ENCODE data around the gene VEPH1. TPM values are rescaled to one million over a fixed set of nuclear protein-coding genes. Genes with fewer than 3 reads are reported as not detected.

Gene VEPH1
- total and polyA plus RNA-seq, 9 of the 15 experiments (the other 6 are each of a cell fraction or from before 2014, with no cell fraction given), result 4.5 to 15.6 (median 5.8) TPM

GRCh38 chr3:157535667-157536066 is 32.5 kb upstream of the VEPH1 start:
- no peaks in the 10 kb centered on the region for H4K20me1 ChIP-seq (replicated peaks; ENCODE audit: control insufficient read depth, insufficient read depth, low read length)
- peak; percentile 78 for TF ChIP-seq ZNF354B (CRISPR knock-in tag; IDR thresholded peaks at IDR 0.05)
- peak; percentile 96 for TF ChIP-seq ZNF507 (tag; conservative IDR thresholded peaks at IDR 0.05)
- TF ChIP-seq NCOA2 (IDR thresholded peaks at IDR 0.05; ENCODE audit: partially characterized antibody in 2 of 2), result peak in 1 of 2 experiments; percentile 15
- TF ChIP-seq BRD9 (IDR thresholded peaks at IDR 0.05; ENCODE audit: low read depth, partially characterized antibody), result no peak
- peak; percentile 24 for TF ChIP-seq RBM25 (IDR thresholded peaks at IDR 0.05; ENCODE audit: low read depth, low read length, severe bottlenecking)
- no peak overlapping the region for H2AFZ ChIP-seq (ENCODE audit: low read depth, low read length)
- ChIA-PET POLR2A (no interaction called here), CTCF (ENCODE audit: low intra/inter-chr PET ratio) (no interaction called here)
- FAIRE-seq (no peak), DNase-seq (ENCODE audit: extremely low read depth in 1 of 4, low spot score in 3 of 4) (no peak), ATAC-seq (no peak)
- H3K9me3 ChIP-seq (replicated peaks; ENCODE audit: control insufficient read depth, insufficient read depth, low read depth, low read length), result no peaks in the 10 kb centered on the region
- no peak overlapping the region for H3K27ac ChIP-seq (ENCODE audit: extremely low read depth, low read depth, low read length)
- no peaks in the 10 kb centered on the region for H3K79me2 ChIP-seq (ENCODE audit: control insufficient read depth, insufficient read depth, low read length)
- BruUV-seq (replicated peaks), result no TSS peak
- no peak overlapping the region for H3K4me2 ChIP-seq (ENCODE audit: insufficient read depth, low read length)
- intact Hi-C loops (cut with micrococcal nuclease), result loop anchor here (10.0 kb wide), 1 partner anchor 1259 kb away; no protein-coding TSS in a partner anchor
- no peaks in the 10 kb centered on the region for H3K9me1 ChIP-seq (ENCODE audit: control insufficient read depth, insufficient read depth, low read length)
- in situ Hi-C loops (cut with MboI), result no loop called here
- H3K4me1 ChIP-seq (replicated peaks in 1 of 2; ENCODE audit: control insufficient read depth in 2 of 2, insufficient read depth in 2 of 2, low read length in 2 of 2), result peaks cover 0 to 33% of the 10 kb centered on the region in 2 experiments; a peak in 4 of 5 replicates
- no peak overlapping the region for H3K9ac ChIP-seq (ENCODE audit: insufficient read depth in 1 of 2, low read depth in 2 of 2, low read length in 2 of 2)
- H3K27me3 ChIP-seq (ENCODE audit: control insufficient read depth in 2 of 2, insufficient read depth in 2 of 2, low read length in 2 of 2), result no peaks in the 10 kb centered on the region
- H3K36me3 ChIP-seq (ENCODE audit: control insufficient read depth, insufficient read depth, low read length), result no peaks in the 10 kb centered on the region
- WGBS (ENCODE audit: insufficient coverage, low coverage, missing lambda C conversion rate), result 74% methylated on average over 3 of the region's 3 CpGs
- H3K4me3 ChIP-seq, result no peak overlapping the region

- no peak for FAIRE-seq
- no peak overlapping the region for H3K4me3 ChIP-seq
- ATAC-seq, result peak; percentile 76
- H3K9me1 ChIP-seq (ENCODE audit: control insufficient read depth, insufficient read depth, low read length), result no peaks in the 10 kb centered on the region
- peak overlapping the region; percentile 49; the same call in 1 of the 2 replicates for H2AFZ ChIP-seq (ENCODE audit: low read depth, low read length)
- intact Hi-C loops (cut with micrococcal nuclease), result loop anchor here (10.0 kb wide), 1 partner anchor 1260 kb away; no protein-coding TSS in a partner anchor
- H3K36me3 ChIP-seq (ENCODE audit: control insufficient read depth, insufficient read depth, low read length), result no peaks in the 10 kb centered on the region
- H3K79me2 ChIP-seq (ENCODE audit: control insufficient read depth, insufficient read depth, low read length), result no peaks in the 10 kb centered on the region
- POLR2A ChIA-PET, result interaction anchor here (2.4 kb wide), 1 partner anchor 38 kb away, joined by 8 read pairs; no protein-coding TSS in a partner anchor
- no peaks in the 10 kb centered on the region for H3K9me3 ChIP-seq (replicated peaks; ENCODE audit: control insufficient read depth, insufficient read depth, low read depth, low read length)
- no peaks in the 10 kb centered on the region for H4K20me1 ChIP-seq (replicated peaks; ENCODE audit: control insufficient read depth, insufficient read depth, low read length)
- DNase-seq (ENCODE audit: extremely low read depth in 1 of 4, low spot score in 3 of 4), result peak; percentile 20 to 72 (median 42)
- H3K27ac ChIP-seq (ENCODE audit: extremely low read depth, low read depth, low read length), result peak overlapping the region; percentile 51; the same call in 2 of the 3 replicates
- no TSS peak for BruUV-seq (replicated peaks)
- H3K27me3 ChIP-seq (ENCODE audit: control insufficient read depth in 2 of 2, insufficient read depth in 2 of 2, low read length in 2 of 2), result no peaks in the 10 kb centered on the region
- in situ Hi-C loops (cut with MboI), result no loop called here
- CTCF ChIA-PET (ENCODE audit: low intra/inter-chr PET ratio), result interaction anchor here (4.7 kb wide), 1 partner anchor 37 kb away, joined by 21 read pairs; no protein-coding TSS in a partner anchor
- H3K4me2 ChIP-seq (ENCODE audit: insufficient read depth, low read length), result peak overlapping the region; percentile 49
- H3K9ac ChIP-seq (ENCODE audit: insufficient read depth in 1 of 2, low read depth in 2 of 2, low read length in 2 of 2), result no peak overlapping the region
- H3K4me1 ChIP-seq (replicated peaks in 1 of 2; ENCODE audit: control insufficient read depth in 2 of 2, insufficient read depth in 2 of 2, low read length in 2 of 2), result peaks cover 0 to 42% of the 10 kb centered on the region in 2 experiments; a peak in 4 of 5 replicates
- WGBS (ENCODE audit: insufficient coverage, low coverage, missing lambda C conversion rate), result 0% methylated on average over 2 of the region's 2 CpGs
- TF ChIP-seq ZNF766 (CRISPR knock-in tag; conservative IDR thresholded peaks at IDR 0.05), result peak; percentile 74
- TF ChIP-seq ZNF316 (IDR thresholded peaks at IDR 0.05), result peak; percentile 42
- 0 out of 2 replicates have a peak, but pooled peaks have one; percentile 7 for TF ChIP-seq CREB1 (IDR thresholded peaks at IDR 0.05)
- TF ChIP-seq CREB1 (CRISPR knock-in tag; IDR thresholded peaks at IDR 0.05), result no peak
- TF ChIP-seq ZNF347 (CRISPR knock-in tag; IDR thresholded peaks at IDR 0.05; ENCODE audit: low read depth), result no peak
- no peak for TF ChIP-seq E2F8 (IDR thresholded peaks at IDR 0.05; ENCODE audit: low read depth, partially characterized antibody)
- TF ChIP-seq SMARCE1 (IDR thresholded peaks at IDR 0.05), result peak; percentile 61; the same call in 1 of the 2 replicates
- peak; percentile 64 for TF ChIP-seq JUND (IDR thresholded peaks at IDR 0.05; ENCODE audit: borderline replicate concordance, low read depth, low read length)
- TF ChIP-seq JUND (tag; IDR thresholded peaks at IDR 0.05; ENCODE audit: borderline replicate concordance, low read depth, low read length), result no peak; the same call in 2 of the 3 replicates
- TF ChIP-seq SMARCA4 (IDR thresholded peaks at IDR 0.05), result peak; percentile 79
- peak; percentile 41; the same call in 1 of the 2 replicates for TF ChIP-seq ZEB2 (IDR thresholded peaks at IDR 0.05)
These were observed 31.5 kb upstream of the VEPH1 start for GRCh38 chr3:157534725-157535161.
